IMR-90 (cell line): ENCODE measurements around the gene BCL2L2. TPM values are rescaled to one million over a fixed set of nuclear protein-coding genes. Genes with fewer than 3 reads are reported as not detected.

Experiments used
- ATAC-seq: fragments of 200-7000 bp; cut with Tn5 transposase; 2 replicates; pipeline ENCODE4 v1.9.1; 2020; ENCODE audit warnings: low read depth, mild to moderate bottlenecking, moderate library complexity
- BruUV-seq: library from RNA; stranded (reverse); fragments of 400-500 nt; replicated peaks from 2 replicates; lab custom pipeline; 2021; lab: Mats Ljungman, UMichigan
- CTCF ChIA-PET: fragments of 300-600 bp; formaldehyde crosslinking; extraction: SDS; loops from one replicate; lab custom pipeline; 2021; ENCODE audit warnings: antibody characterized with exemption; lab: Yijun Ruan, JAX
- POLR2A ChIA-PET: fragments of 300-600 bp; sonication (Branson Sonifier 250); formaldehyde crosslinking; loops from one replicate; lab custom pipeline; 2022; ENCODE audit warnings: antibody characterized with exemption; ENCODE audit not compliant: unreplicated experiment; lab: Charles Lee
- DNase-seq: peaks from one replicate; pipeline ENCODE4 v3.0.0; 2013
- H2AFZ ChIP-seq: replicated peaks from 2 replicates; pipeline ENCODE3; 2013; ENCODE audit warnings: low read length, mild to moderate bottlenecking; ENCODE audit not compliant: poor library complexity
- H2AK5ac ChIP-seq: 2 replicates; pipeline ENCODE4 v1.6.1; 2013; ENCODE audit warnings: low read depth, low read length, inconsistent platforms
- H2AK9ac ChIP-seq: replicated peaks from 2 replicates; pipeline ENCODE3; 2013; ENCODE audit warnings: mild to moderate bottlenecking, low read depth, low read length, moderate library complexity; ENCODE audit not compliant: poor library complexity
- H2BK120ac ChIP-seq: 2 replicates; pipeline ENCODE4 v1.6.1; 2013; ENCODE audit warnings: low read depth, low read length, inconsistent platforms
- H2BK15ac ChIP-seq: 3 replicates; pipeline ENCODE4 v1.6.1; 2013; ENCODE audit warnings: low read depth, low read length, inconsistent platforms
- H2BK20ac ChIP-seq: 2 replicates; pipeline ENCODE4 v1.6.1; 2013; ENCODE audit warnings: low read depth, mild to moderate bottlenecking, inconsistent platforms, low read length, moderate library complexity
- H2BK5ac ChIP-seq: 2 replicates; pipeline ENCODE4 v1.6.1; 2013; ENCODE audit warnings: mild to moderate bottlenecking, low read depth, low read length, inconsistent platforms; ENCODE audit not compliant: poor library complexity, severe bottlenecking
- H3K14ac ChIP-seq: replicated peaks from 2 replicates; pipeline ENCODE4 v1.6.1; 2013; ENCODE audit warnings: low read depth, low read length, inconsistent platforms
- H3K18ac ChIP-seq: 2 replicates; pipeline ENCODE4 v1.6.1; 2013; ENCODE audit warnings: low read depth, low read length, control low read depth
- H3K23ac ChIP-seq: 2 replicates; pipeline ENCODE4 v1.6.1; 2013; ENCODE audit warnings: low read depth, low read length, inconsistent platforms
- H3K27ac ChIP-seq: 2 replicates; pipeline ENCODE4 v1.5.1; 2013; ENCODE audit warnings: mild to moderate bottlenecking, control low read depth, low read length; ENCODE audit not compliant: insufficient read depth
- H3K27me3 ChIP-seq: 2 replicates; pipeline ENCODE4 v1.6.1; 2013; ENCODE audit warnings: low read length; ENCODE audit not compliant: control insufficient read depth, insufficient read depth
- H3K36me3 ChIP-seq: 2 replicates; pipeline ENCODE4 v1.6.1; 2013; ENCODE audit warnings: low read length, mixed read lengths; ENCODE audit not compliant: control insufficient read depth, insufficient read depth
- H3K4ac ChIP-seq: 2 replicates; pipeline ENCODE4 v1.6.1; 2013; ENCODE audit warnings: low read depth, low read length, inconsistent platforms
- H3K4me1 ChIP-seq: 2 replicates; pipeline ENCODE4 v1.6.1; 2013; ENCODE audit warnings: low read length, mixed read lengths; ENCODE audit not compliant: control insufficient read depth, insufficient read depth
- H3K4me2 ChIP-seq: 2 replicates; pipeline ENCODE4 v1.6.1; 2013; ENCODE audit warnings: low read depth, mild to moderate bottlenecking, control low read depth, low read length, moderate library complexity
- H3K4me3 ChIP-seq: 2 replicates; pipeline ENCODE4 v1.5.1; 2013; ENCODE audit warnings: low read depth, mild to moderate bottlenecking, control low read depth, low read length, moderate library complexity; ENCODE audit not compliant: insufficient read depth
- H3K56ac ChIP-seq: 2 replicates; pipeline ENCODE4 v1.6.1; 2013; ENCODE audit warnings: low read length, inconsistent platforms; ENCODE audit not compliant: insufficient read depth; ENCODE audit errors: extremely low read depth
- H3K79me1 ChIP-seq, 2 experiments: 2 replicates each; pipeline ENCODE4 v1.6.1; 2013; ENCODE audit warnings: low read length in 2 of 2, inconsistent platforms in 1 of 2, low read depth in 1 of 2
- H3K9ac ChIP-seq: 2 replicates; pipeline ENCODE4 v1.6.1; 2013; ENCODE audit warnings: low read depth, low read length, control low read depth
- H3K9me1 ChIP-seq: 2 replicates; pipeline ENCODE4 v1.6.1; 2013; ENCODE audit warnings: low read length, inconsistent platforms; ENCODE audit not compliant: insufficient read depth
- H3K9me3 ChIP-seq: 2 replicates; pipeline ENCODE4 v1.6.1; 2013; ENCODE audit warnings: low read length; ENCODE audit not compliant: control insufficient read depth, insufficient read depth
- H4K20me1 ChIP-seq: 2 replicates; pipeline ENCODE4 v1.6.1; 2013; ENCODE audit warnings: low read length, inconsistent platforms; ENCODE audit not compliant: insufficient read depth
- H4K5ac ChIP-seq: 2 replicates; pipeline ENCODE4 v1.6.1; 2013; ENCODE audit warnings: mild to moderate bottlenecking, low read depth, low read length, control low read depth
- H4K8ac ChIP-seq, 2 experiments: 2 replicates each; pipeline ENCODE4 v1.6.1; 2013; ENCODE audit warnings: low read depth in 2 of 2, low read length in 2 of 2, control low read depth in 1 of 2, inconsistent platforms in 1 of 2
- H4K91ac ChIP-seq: 2 replicates; pipeline ENCODE4 v1.6.1; 2013; ENCODE audit warnings: low read depth, low read length, inconsistent platforms; ENCODE audit not compliant: insufficient read depth
- CEBPB ChIP-seq: IDR thresholded peaks from 2 replicates; pipeline ENCODE4 v1.6.1; 2012; ENCODE audit warnings: low read depth, low read length, improper control_type of control experiment
- CHD1 ChIP-seq: IDR thresholded peaks from 2 replicates; pipeline ENCODE4 v1.6.1; 2012; ENCODE audit warnings: low read depth, low read length, improper control_type of control experiment
- CTCF ChIP-seq: conservative IDR thresholded peaks from 2 replicates; pipeline ENCODE4 v1.5.1; 2012; ENCODE audit warnings: mild to moderate bottlenecking, low read depth, low read length, improper control_type of control experiment
- FOS ChIP-seq: fragments of 150-350 bp; IDR thresholded peaks from 2 replicates; pipeline ENCODE4 v1.6.1; 2016; ENCODE audit warnings: low read depth, low read length
- MAFK ChIP-seq: IDR thresholded peaks from 2 replicates; pipeline ENCODE4 v1.6.1; 2012; ENCODE audit warnings: low read depth, low read length, improper control_type of control experiment
- MAZ ChIP-seq: IDR thresholded peaks from 2 replicates; pipeline ENCODE4 v1.6.1; 2012; ENCODE audit warnings: low read depth, mild to moderate bottlenecking, low read length, improper control_type of control experiment, moderate library complexity, borderline replicate concordance
- MXI1 ChIP-seq: IDR thresholded peaks from 2 replicates; pipeline ENCODE4 v1.6.1; 2012; ENCODE audit warnings: low read depth, mild to moderate bottlenecking, low read length, moderate library complexity, borderline replicate concordance
- NFE2L2 ChIP-seq: fragments of 150-350 bp; IDR thresholded peaks from 2 replicates; pipeline ENCODE4 v1.6.1; 2016; ENCODE audit warnings: low read depth, mild to moderate bottlenecking, low read length
- POLR2A ChIP-seq: IDR thresholded peaks from 2 replicates; pipeline ENCODE4 v1.6.1; 2012; ENCODE audit warnings: mild to moderate bottlenecking, low read depth, low read length
- RAD21 ChIP-seq: IDR thresholded peaks from 2 replicates; pipeline ENCODE4 v1.6.1; 2012; ENCODE audit warnings: low read length, improper control_type of control experiment
- RCOR1 ChIP-seq: IDR thresholded peaks from 2 replicates; pipeline ENCODE4 v1.6.1; 2012; ENCODE audit warnings: mild to moderate bottlenecking, low read length, improper control_type of control experiment; ENCODE audit not compliant: insufficient replicate concordance
- RFX5 ChIP-seq: IDR thresholded peaks from 2 replicates; pipeline ENCODE4 v1.8.0; 2012; ENCODE audit warnings: low read depth, mild to moderate bottlenecking, low read length, moderate library complexity
- SMC3 ChIP-seq: fragments of 150-350 bp; IDR thresholded peaks from 2 replicates; pipeline ENCODE4 v1.6.1; 2016; ENCODE audit warnings: low read depth, mild to moderate bottlenecking, antibody characterized with exemption, low read length, moderate library complexity
- USF2 ChIP-seq: fragments of 150-350 bp; IDR thresholded peaks from 2 replicates; pipeline ENCODE4 v1.6.1; 2017; ENCODE audit warnings: mild to moderate bottlenecking, antibody characterized with exemption, low read length, low read depth
- WGBS, 2 experiments: methylation state at CpG; one replicate each; pipeline versions ENCODE4 v1.1.5 to v1.1.7; 2013; ENCODE audit warnings: missing lambda C conversion rate in 2 of 2; ENCODE audit not compliant: insufficient read length in 1 of 2; ENCODE audit errors: extremely low coverage in 2 of 2; 5-methylcytosine and 5-hydroxymethylcytosine counted together
- dilution Hi-C: fragments of 300-500 bp; cut with HindIII; formaldehyde crosslinking; loops from one replicate; pipeline ENCODE4 v1.14.3; 2018; ENCODE audit warnings: low sequenced_read_pairs; ENCODE audit not compliant: unreplicated experiment
- in situ Hi-C: fragments of 300-500 bp; cut with MboI; formaldehyde crosslinking; loops from 3 replicates; pipeline ENCODE4 v1.14.3; 2019; ENCODE audit warnings: low sequenced_read_pairs, inconsistent platforms, mixed read lengths
- intact Hi-C: fragments of 100-400 bp; cut with micrococcal nuclease; formaldehyde crosslinking; loops from 2 replicates; pipeline ENCODE4 v1.10.0; 2022
- polyA plus RNA-seq, 3 experiments: library from polyadenylated mRNA; depleted of rRNA; stranded (reverse); fragments of >200 nt; gene quantifications; 2 replicates each; pipeline ENCODE4 v1.2.3, GENCODE V29; 2012; ENCODE audit warnings: low replicate concordance in 1 of 3
- total RNA-seq: library from RNA; depleted of rRNA; stranded (reverse); fragments of >200 nt; gene quantifications from 2 replicates; pipeline ENCODE4 v1.2.3, GENCODE V29; 2012

Gene BCL2L2
- total and polyA plus RNA-seq, 2 of the 4 experiments (the other 2 are of a cell fraction) = 14.5 to 40.9 TPM

GRCh38 chr14:23284654-23285529, 21.7 kb upstream of the BCL2L2 start:
- ChIA-PET CTCF (no interaction called here), POLR2A (interaction anchor here (0.6 kb wide), 1 partner anchor 388 kb away, joined by 4 read pairs; no protein-coding TSS in a partner anchor)
- Histone ChIP-seq H2BK20ac (no peak overlapping the region; the same call in 1 of the 2 replicates), H3K27me3 (no peaks in the 10 kb centered on the region; the same call in 1 of the 2 replicates), H3K9ac (peak overlapping the region; percentile 84), H3K56ac (peak overlapping the region; percentile 73), H3K27ac (peak overlapping the region; percentile 51), H3K79me1 (peaks cover 20 to 21% of the 10 kb centered on the region in 2 experiments), H3K4me1 (peaks cover 7% of the 10 kb centered on the region), H4K91ac (peak overlapping the region; percentile 66; the same call in 1 of the 2 replicates), H3K9me3 (no peaks in the 10 kb centered on the region), H3K14ac (peak overlapping the region; percentile 60), H3K9me1 (peaks cover 6% of the 10 kb centered on the region; the same call in 1 of the 2 replicates), H2AFZ (peak overlapping the region; percentile 97), H3K18ac (no peak overlapping the region), H2BK5ac (peak overlapping the region; percentile 26), H2AK9ac (peak overlapping the region; percentile 83), H4K20me1 (no peaks in the 10 kb centered on the region; the same call in 1 of the 2 replicates), H3K4me3 (peak overlapping the region; percentile 95), H3K36me3 (no peaks in the 10 kb centered on the region), H2BK15ac (no peak overlapping the region), H4K5ac (no peak overlapping the region), H2BK120ac (no peak overlapping the region), H4K8ac (peak overlapping the region; percentile 67 to 79), H2AK5ac (peak overlapping the region; percentile 78), H3K4me2 (peak overlapping the region; percentile 99), H3K4ac (peak overlapping the region; percentile 48), H3K23ac (peak overlapping the region; percentile 83)
- DNase-seq = peak; percentile 12
- no peak for ATAC-seq
- no TSS peak for BruUV-seq
- in situ Hi-C loops (no loop called here), dilution Hi-C loops (no loop called here), intact Hi-C loops (no loop called here)
- WGBS, 2 experiments = no CpG with 5 or more reads among the region's 9 CpGs
- TF ChIP-seq FOS (no peak), MAFK (no peak), USF2 (no peak), POLR2A (no peak), RFX5 (no peak), MXI1 (no peak), MAZ (no peak), CEBPB (no peak), CTCF (no peak), RCOR1 (no peak), SMC3 (no peak), RAD21 (no peak), CHD1 (no peak), NFE2L2 (no peak)
